Gastroesophageal sphincter (tissue), 4 donors: ENCODE measurements around the gene PPP6R3. TPM values are rescaled to one million over a fixed set of nuclear protein-coding genes. Genes with fewer than 3 reads are reported as not detected.

Experiments used
- ATAC-seq: fragments of 150-250 bp; one replicate; pipeline ENCODE4 v1.9.1; 2016; ENCODE audit warnings: mild to moderate bottlenecking, moderate library complexity
- H3K27ac ChIP-seq, 4 donors: fragments of 200-600 bp; sonication (generic) in 3 of 4; 1 replicate in 3 of 4; 2 replicates in 1 of 4; pipeline ENCODE4 v1.5.1; 2016 to 2019
- H3K27me3 ChIP-seq: fragments of 200-600 bp; sonication (generic); one replicate; pipeline ENCODE4 v1.5.1; 2019
- H3K36me3 ChIP-seq, 2 donors: fragments of 200-600 bp; sonication (generic); one replicate each; pipeline ENCODE4 v1.5.1; 2019; ENCODE audit warnings: control low read depth in 1 of 2
- H3K4me1 ChIP-seq, 3 donors: fragments of 200-600 bp; sonication (generic); 1 replicate in 2 of 3; 2 replicates in 1 of 3; pipeline ENCODE4 v1.5.1; 2016 to 2019; ENCODE audit warnings: control low read depth in 2 of 3
- H3K4me3 ChIP-seq, 2 donors: fragments of 200-600 bp; sonication (generic); one replicate each; pipeline ENCODE4 v1.5.1; 2019; ENCODE audit warnings: mild to moderate bottlenecking in 1 of 2, moderate library complexity in 1 of 2
- H3K9me3 ChIP-seq, 3 donors: fragments of 200-600 bp; sonication (generic); one replicate each; pipeline ENCODE4 v1.5.1; 2017 to 2019; ENCODE audit warnings: control low read depth in 2 of 3
- CTCF ChIP-seq, 4 experiments: fragments of 200-600 bp in 2 of 4; fragments of 450-650 bp in 2 of 4; sonication (generic) in 1 of 4; IDR thresholded peaks; one replicate each; pipeline ENCODE4 v1.5.1; 2017 to 2019; ENCODE audit warnings: antibody characterized with exemption in 4 of 4, mild to moderate bottlenecking in 2 of 4, moderate library complexity in 2 of 4
- EP300 ChIP-seq: sonication (generic); formaldehyde crosslinking; IDR thresholded peaks from one replicate; pipeline ENCODE4 v1.6.1; 2017; ENCODE audit warnings: antibody characterized with exemption, mild to moderate bottlenecking
- POLR2A ChIP-seq, 2 donors: fragments of 450-650 bp; IDR thresholded peaks; one replicate each; pipeline ENCODE4 v1.6.1; 2017; ENCODE audit warnings: antibody characterized with exemption in 2 of 2, mild to moderate bottlenecking in 2 of 2, moderate library complexity in 1 of 2
- POLR2AphosphoS5 ChIP-seq: sonication (generic); formaldehyde crosslinking; IDR thresholded peaks from one replicate; pipeline ENCODE4 v1.6.1; 2017; ENCODE audit warnings: antibody characterized with exemption
- WGBS, 2 donors: methylation state at CpG; one replicate each; pipeline ENCODE4 v1.1.5; 2018; ENCODE audit warnings: low coverage in 1 of 2; 5-methylcytosine and 5-hydroxymethylcytosine counted together
- total RNA-seq, 4 donors: library from RNA; depleted of rRNA; stranded (reverse); fragments of >200 nt; gene quantifications; one replicate each; pipeline ENCODE4 v1.1.0, GENCODE V29; 2016

Gene PPP6R3
- total RNA-seq, 4 donors from 2014 or later: 128 to 164 (median 144) TPM

GRCh38 chr11:68439355-68440065, 21.0 kb upstream of the PPP6R3 start:
- no peaks in the 10 kb centered on the region for H3K27me3 ChIP-seq
- H3K4me1 ChIP-seq: peaks cover 0 to 33% (median 0%) of the 10 kb centered on the region in 3 donors
- no peak for TF ChIP-seq POLR2A (IDR thresholded peaks at IDR 0.05)
- TF ChIP-seq EP300: no peak
- no peak for TF ChIP-seq CTCF (IDR thresholded peaks at IDR 0.05)
- TF ChIP-seq POLR2AphosphoS5: no peak
- ATAC-seq: peak; percentile 62
- no peak overlapping the region for H3K4me3 ChIP-seq
- H3K36me3 ChIP-seq: peaks cover 0 to 86% of the 10 kb centered on the region in 2 donors
- H3K9me3 ChIP-seq: no peaks in the 10 kb centered on the region
- 98% methylated on average over 7 of the region's 38 CpGs; no CpG with 5 or more reads in 1 of the 2 donors for WGBS, 2 donors
- peak overlapping the region in 3 of 4 donors; percentile 53 to 68 (median 63) for H3K27ac ChIP-seq

- Histone ChIP-seq H3K27ac (peak overlapping the region in 3 of 4 donors; percentile 53 to 68 (median 63)), H3K9me3 (no peaks in the 10 kb centered on the region), H3K36me3 (peaks cover 0 to 85% of the 10 kb centered on the region in 2 donors), H3K4me1 (peaks cover 0 to 38% (median 0%) of the 10 kb centered on the region in 3 donors), H3K4me3 (no peak overlapping the region), H3K27me3 (no peaks in the 10 kb centered on the region)
- WGBS, 2 donors: 60 to 74% methylated on average over 5 of the region's 8 CpGs
- ATAC-seq: no peak
- TF ChIP-seq POLR2A (IDR thresholded peaks at IDR 0.05) (no peak), POLR2AphosphoS5 (no peak), CTCF (IDR thresholded peaks at IDR 0.05) (no peak), EP300 (no peak)
These were observed 20.3 kb upstream of the PPP6R3 start for GRCh38 chr11:68440224-68440623.

GRCh38 chr11:68441466-68442230, 18.9 kb upstream of the PPP6R3 start:
- Histone ChIP-seq H3K27ac (no peak overlapping the region), H3K36me3 (peaks cover 0 to 85% of the 10 kb centered on the region in 2 donors), H3K9me3 (no peaks in the 10 kb centered on the region), H3K4me3 (no peak overlapping the region), H3K4me1 (peaks cover 0 to 37% (median 0%) of the 10 kb centered on the region in 3 donors), H3K27me3 (no peaks in the 10 kb centered on the region)
- WGBS, 2 donors: 53 to 56% methylated on average over 2 to 5 of the region's 6 CpGs
- TF ChIP-seq POLR2A (IDR thresholded peaks at IDR 0.05) (no peak), POLR2AphosphoS5 (no peak), CTCF (IDR thresholded peaks at IDR 0.05) (no peak)
- ATAC-seq: no peak

GRCh38 chr11:68442433-68442832, 18.1 kb upstream of the PPP6R3 start:
- ATAC-seq: no peak
- Histone ChIP-seq H3K27me3 (no peaks in the 10 kb centered on the region), H3K4me1 (peaks cover 0 to 37% (median 0%) of the 10 kb centered on the region in 3 donors), H3K27ac (no peak overlapping the region), H3K4me3 (no peak overlapping the region), H3K36me3 (peaks cover 0 to 84% of the 10 kb centered on the region in 2 donors), H3K9me3 (no peaks in the 10 kb centered on the region)
- no peak for TF ChIP-seq CTCF (IDR thresholded peaks at IDR 0.05)
- no peak for TF ChIP-seq POLR2AphosphoS5
- TF ChIP-seq EP300: no peak
- TF ChIP-seq POLR2A (IDR thresholded peaks at IDR 0.05): no peak
- 78 to 90% methylated on average over 6 to 8 of the region's 10 CpGs for WGBS, 2 donors
